Activated CD4-positive, alpha-beta T cell treated with anti-CD3 and anti-CD28 coated beads for 36 hours (primary cell): ENCODE measurements around the gene NCLN. TPM values are rescaled to one million over a fixed set of nuclear protein-coding genes. Genes with fewer than 3 reads are reported as not detected.
"Not testable (repeated sequence)": the region's sequence is repeated elsewhere in the genome, so short reads cannot be mapped to it uniquely, and the experiment has no call there.

Experiments used
- ATAC-seq: fragments of 200-7000 bp; cut with Tn5 transposase; one replicate; pipeline ENCODE4 v1.10.0; 2021; ENCODE audit warnings: mild to moderate bottlenecking, moderate library complexity
- CTCF ChIA-PET: fragments of 350-600 bp; sonication (Branson Sonifier 250); formaldehyde crosslinking; loops from one replicate; lab custom pipeline; 2021; ENCODE audit warnings: antibody characterized with exemption; lab: Charles Lee
- POLR2A ChIA-PET: fragments of 350-600 bp; sonication (Branson Sonifier 250); formaldehyde crosslinking; loops from one replicate; lab custom pipeline; 2021; ENCODE audit warnings: antibody characterized with exemption, inconsistent platforms; lab: Charles Lee
- DNase-seq: peaks from one replicate; pipeline ENCODE4 v3.0.0-alpha.2; 2020
- H3K27ac Mint-ChIP-seq: one replicate; pipeline ENCODE4 v1.8.0; 2021; ENCODE audit warnings: mixed read lengths
- H3K27me3 Mint-ChIP-seq: one replicate; pipeline ENCODE4 v1.8.0; 2021; ENCODE audit warnings: mixed read lengths
- H3K36me3 Mint-ChIP-seq: one replicate; pipeline ENCODE4 v1.8.0; 2021; ENCODE audit warnings: low read depth, mixed read lengths
- H3K4me1 Mint-ChIP-seq: one replicate; pipeline ENCODE4 v1.8.0; 2021; ENCODE audit warnings: mixed read lengths
- H3K4me3 Mint-ChIP-seq: one replicate; pipeline ENCODE4 v1.8.0; 2021; ENCODE audit warnings: mild to moderate bottlenecking, moderate library complexity, mixed read lengths
- H3K9me3 Mint-ChIP-seq: one replicate; pipeline ENCODE4 v1.8.0; 2021; ENCODE audit warnings: low read depth, mixed read lengths
- intact Hi-C, 2 experiments: fragments of 100-400 bp; cut with DNase I in 1 of 2; cut with micrococcal nuclease in 1 of 2; formaldehyde crosslinking; loops; one replicate each; pipeline versions ENCODE4 v1.14.2 to v1.15.1; 2022 to 2024; cut with DNase I, micrococcal nuclease
- total RNA-seq, 2 experiments: library from RNA; stranded (reverse); gene quantifications; one replicate each; pipeline ENCODE4 v1.2.3, GENCODE V29; 2021

Gene NCLN
- total RNA-seq, 2 experiments from 2014 or later: 55.6 to 58.2 TPM

GRCh38 chr19:3216874-3217273 lies 31.1 kb downstream of the NCLN start:
- Mint-ChIP-seq H3K36me3 (peaks cover 5% of the 10 kb centered on the region), H3K9me3 (no peaks in the 10 kb centered on the region), H3K27me3 (no peaks in the 10 kb centered on the region), H3K4me3 (no peak overlapping the region), H3K27ac (no peak overlapping the region), H3K4me1 (no peaks in the 10 kb centered on the region)
- DNase-seq: no peak
- ChIA-PET CTCF (no interaction called here), POLR2A (no interaction called here)
- intact Hi-C loops: no loop called here
- ATAC-seq: no peak

DNA sequence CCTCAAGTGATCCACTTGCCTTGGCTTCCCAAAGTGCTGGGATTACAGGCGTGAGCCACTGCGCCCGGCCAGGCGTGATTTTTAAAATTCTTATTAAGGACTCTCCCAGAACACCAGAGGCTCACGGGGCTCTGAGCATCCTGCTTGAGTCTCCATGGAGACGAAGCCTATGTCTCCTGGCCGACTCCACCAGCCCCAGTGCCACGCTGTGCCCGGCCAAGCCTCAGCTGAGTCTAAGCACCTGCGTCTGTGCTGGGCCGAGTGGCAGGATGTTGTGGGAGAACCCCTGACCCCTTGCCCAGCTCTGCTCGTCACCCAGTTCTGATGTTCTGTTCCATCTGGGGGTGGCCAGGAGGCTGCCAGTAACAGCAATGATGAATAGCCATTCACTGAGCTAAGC lies 34.8 kb downstream of the NCLN start:
- Mint-ChIP-seq H3K9me3 (no peaks in the 10 kb centered on the region), H3K4me3 (no peak overlapping the region), H3K4me1 (no peaks in the 10 kb centered on the region), H3K27me3 (peaks cover 3% of the 10 kb centered on the region), H3K36me3 (peaks cover 5% of the 10 kb centered on the region), H3K27ac (no peak overlapping the region)
- ChIA-PET POLR2A (no interaction called here), CTCF (interaction anchor here (1.1 kb wide), 1 partner anchor 112 kb away, joined by 3 read pairs; no protein-coding TSS in a partner anchor)
- no peak for DNase-seq
- ATAC-seq: no peak
- intact Hi-C loops: loop anchor here in 1 of 2 experiments (5.0 kb wide), 1 partner anchor 87 kb away; no protein-coding TSS in a partner anchor

GRCh38 chr19:3221576-3221975 lies 35.8 kb downstream of the NCLN start:
- CTCF ChIA-PET: interaction anchor here (1.1 to 1.2 kb wide), 2 partner anchors 29 to 113 kb away, joined by 3 to 5 read pairs; no protein-coding TSS in a partner anchor
- intact Hi-C loops: loop anchor here in 1 of 2 experiments (5.0 kb wide), 1 partner anchor 86 kb away; no protein-coding TSS in a partner anchor
- not testable (repeated sequence) for H3K27me3 Mint-ChIP-seq

DNA sequence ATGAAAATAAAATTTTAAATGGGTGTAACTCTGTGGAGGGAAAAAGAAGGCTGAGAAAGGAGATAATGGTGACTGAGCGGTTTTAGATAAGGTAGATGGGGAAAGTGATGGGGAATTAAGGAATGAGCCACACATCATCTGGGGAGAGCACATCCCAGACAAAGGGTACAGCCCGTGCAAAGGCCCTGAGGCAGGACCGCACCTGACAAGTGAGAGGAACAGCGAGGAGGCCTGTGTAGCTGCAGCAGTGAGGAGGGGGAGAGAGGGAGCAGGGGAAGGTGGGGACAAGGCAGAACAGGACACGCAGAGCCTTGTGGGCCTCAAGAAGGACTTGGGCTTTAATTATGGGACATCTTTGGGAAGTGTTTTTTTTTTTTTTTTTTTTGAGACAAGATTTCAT lies 37.0 kb downstream of the NCLN start:
- no peak overlapping the region for H3K27ac Mint-ChIP-seq
- no peak for DNase-seq
- CTCF ChIA-PET: interaction anchor here (1.0 kb wide), 1 partner anchor 155 kb away, joined by 3 read pairs; no protein-coding TSS in a partner anchor
- no peak for ATAC-seq
- no peaks in the 10 kb centered on the region for H3K36me3 Mint-ChIP-seq
- no peaks in the 10 kb centered on the region for H3K9me3 Mint-ChIP-seq
- H3K27me3 Mint-ChIP-seq: peaks cover 15% of the 10 kb centered on the region
- H3K4me3 Mint-ChIP-seq: no peak overlapping the region
- H3K4me1 Mint-ChIP-seq: no peaks in the 10 kb centered on the region
- intact Hi-C loops: loop anchor here in 1 of 2 experiments (5.0 kb wide), 1 partner anchor 85 kb away; no protein-coding TSS in a partner anchor
- POLR2A ChIA-PET: no interaction called here

More at GRCh38 chr19:3221576-3221975, 35.8 kb downstream of the NCLN start:
- POLR2A ChIA-PET, H3K36me3 Mint-ChIP-seq, ATAC-seq, H3K9me3 Mint-ChIP-seq, H3K27ac Mint-ChIP-seq, DNase-seq, H3K4me1 Mint-ChIP-seq, H3K4me3 Mint-ChIP-seq: not testable (repeated sequence)

GRCh38 chr19:3224346-3225168 lies 38.8 kb downstream of the NCLN start, which contains the start of gene CELF5:
CELF5 (plus strand) TSS chr19:3224661; CDS start chr19:3224740, 79 bp downstream.
- ChIA-PET POLR2A (no interaction called here), CTCF (interaction anchor here (0.6 to 1.2 kb wide), 3 partner anchors 55 to 121 kb away, joined by 3 read pairs; no protein-coding TSS in a partner anchor)
- H3K27me3 Mint-ChIP-seq: peaks cover 24% of the 10 kb centered on the region
- no peak within 1 kb of the TSS for H3K27ac Mint-ChIP-seq
- ATAC-seq (peak; percentile 77), DNase-seq (peak; percentile 77)
- no peaks in the 10 kb centered on the region for H3K9me3 Mint-ChIP-seq
- no peak within 1 kb of the TSS for H3K4me3 Mint-ChIP-seq
- H3K4me1 Mint-ChIP-seq: no peaks in the 10 kb centered on the region
- intact Hi-C loops: loop anchor here in 1 of 2 experiments (1.0 to 5.0 kb wide), 3 partner anchors 26 to 83 kb away; no protein-coding TSS in a partner anchor
- no peaks in the 10 kb centered on the region for H3K36me3 Mint-ChIP-seq

DNA sequence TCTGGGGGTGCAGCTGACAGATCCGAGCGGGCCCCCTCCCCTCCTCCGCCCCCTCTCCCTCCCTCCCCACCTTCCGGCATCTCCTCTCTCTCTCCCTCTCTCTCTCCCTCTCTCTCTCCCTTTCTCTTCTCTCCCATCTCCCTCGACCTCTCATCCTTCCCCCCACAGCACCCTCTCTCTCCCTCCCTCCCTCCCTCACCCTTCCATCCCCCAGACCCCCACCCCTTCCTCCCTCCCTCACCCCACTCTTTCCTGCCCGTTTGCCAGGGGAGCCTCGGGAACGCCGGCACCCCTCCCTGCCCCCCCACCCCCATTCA lies 39.4 kb downstream of the NCLN start:
- ChIA-PET POLR2A (no interaction called here), CTCF (interaction anchor here (0.6 kb wide), 2 partner anchors 55 to 78 kb away, joined by 3 read pairs; no protein-coding TSS in a partner anchor)
- no peak overlapping the region for H3K27ac Mint-ChIP-seq
- peaks cover 26% of the 10 kb centered on the region for H3K27me3 Mint-ChIP-seq
- ATAC-seq (no peak), DNase-seq (no peak)
- no peaks in the 10 kb centered on the region for H3K36me3 Mint-ChIP-seq
- H3K9me3 Mint-ChIP-seq: no peaks in the 10 kb centered on the region
- no peak overlapping the region for H3K4me3 Mint-ChIP-seq
- intact Hi-C loops: loop anchor here in 1 of 2 experiments (2.0 kb wide), 1 partner anchor 50 kb away; no protein-coding TSS in a partner anchor
- no peaks in the 10 kb centered on the region for H3K4me1 Mint-ChIP-seq

DNA sequence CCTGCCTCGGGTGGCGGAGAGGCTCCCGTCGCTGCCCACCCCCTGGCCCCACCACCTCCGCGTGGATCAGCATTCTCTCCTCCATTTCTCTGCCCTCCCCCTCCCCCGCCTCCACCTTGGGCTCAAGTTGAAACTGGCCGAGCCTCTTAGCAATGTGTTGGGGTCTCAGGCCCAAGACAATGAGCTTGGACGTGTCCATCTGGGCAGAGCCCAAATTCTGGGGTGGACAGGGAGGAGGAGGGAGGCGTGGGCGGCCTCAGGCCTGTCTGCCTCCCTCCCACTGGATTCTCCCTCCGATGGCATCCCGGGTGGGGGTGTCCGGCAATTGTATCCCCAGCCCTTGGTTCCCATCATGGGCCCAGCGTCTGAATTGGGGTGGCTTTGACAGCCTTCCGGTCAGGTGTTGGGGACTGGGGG lies 40.0 kb downstream of the NCLN start:
- ChIA-PET CTCF (no interaction called here), POLR2A (no interaction called here)
- no peak overlapping the region for H3K4me3 Mint-ChIP-seq
- H3K4me1 Mint-ChIP-seq: no peaks in the 10 kb centered on the region
- no peaks in the 10 kb centered on the region for H3K9me3 Mint-ChIP-seq
- peaks cover 26% of the 10 kb centered on the region for H3K27me3 Mint-ChIP-seq
- no peaks in the 10 kb centered on the region for H3K36me3 Mint-ChIP-seq
- ATAC-seq (no peak), DNase-seq (no peak)
- intact Hi-C loops: loop anchor here in 1 of 2 experiments (2.0 kb wide), 1 partner anchor 49 kb away; no protein-coding TSS in a partner anchor
- H3K27ac Mint-ChIP-seq: no peak overlapping the region

DNA sequence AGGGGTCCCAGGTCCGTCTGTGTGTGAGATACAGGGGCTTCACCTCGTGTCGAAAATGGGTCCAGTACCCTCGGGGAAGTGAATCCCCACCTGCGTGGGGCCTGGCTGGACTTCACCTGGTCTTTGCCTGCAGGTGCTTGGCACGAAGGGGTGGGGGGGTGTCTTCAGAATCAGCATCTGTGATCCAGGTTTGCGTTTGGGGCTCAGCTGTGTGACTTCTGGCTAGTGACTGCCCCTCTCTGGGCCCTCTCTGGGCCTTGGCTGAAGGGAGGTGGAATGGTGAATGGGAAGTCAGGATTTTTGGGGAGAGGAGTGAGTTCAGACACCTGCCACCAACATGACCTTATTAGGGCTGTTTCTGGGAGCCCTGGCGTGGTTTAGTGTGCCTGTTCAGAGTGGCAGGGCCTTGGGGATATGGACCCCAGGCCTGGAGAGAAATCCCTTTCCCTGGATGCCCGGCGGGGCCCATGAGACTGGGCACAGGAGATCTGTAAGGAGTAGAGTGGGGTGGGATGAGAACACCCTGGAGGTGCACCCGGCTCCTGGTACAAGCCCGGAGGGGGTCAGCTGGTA lies 41.4 kb downstream of the NCLN start:
- H3K27me3 Mint-ChIP-seq: peaks cover 29% of the 10 kb centered on the region
- intact Hi-C loops: no loop called here
- H3K4me3 Mint-ChIP-seq: no peak overlapping the region
- POLR2A ChIA-PET: no interaction called here
- H3K9me3 Mint-ChIP-seq: no peaks in the 10 kb centered on the region
- CTCF ChIA-PET: interaction anchor here (0.7 kb wide), 1 partner anchor 1041 kb away, joined by 3 read pairs; no protein-coding TSS in a partner anchor
- no peak for DNase-seq
- no peaks in the 10 kb centered on the region for H3K4me1 Mint-ChIP-seq
- ATAC-seq: no peak
- no peaks in the 10 kb centered on the region for H3K36me3 Mint-ChIP-seq
- H3K27ac Mint-ChIP-seq: no peak overlapping the region

- Mint-ChIP-seq H3K9me3 (no peaks in the 10 kb centered on the region), H3K4me1 (no peaks in the 10 kb centered on the region), H3K27ac (no peak overlapping the region), H3K27me3 (peaks cover 30% of the 10 kb centered on the region), H3K4me3 (no peak overlapping the region), H3K36me3 (no peaks in the 10 kb centered on the region)
- ChIA-PET POLR2A (no interaction called here), CTCF (interaction anchor here (0.5 to 0.7 kb wide), 2 partner anchors 23 to 261 kb away, joined by 3 read pairs; no protein-coding TSS in a partner anchor)
- no peak for DNase-seq
- intact Hi-C loops: no loop called here
- ATAC-seq: no peak
These were observed 43.6 kb downstream of the NCLN start for GRCh38 chr19:3229346-3229743.

DNA sequence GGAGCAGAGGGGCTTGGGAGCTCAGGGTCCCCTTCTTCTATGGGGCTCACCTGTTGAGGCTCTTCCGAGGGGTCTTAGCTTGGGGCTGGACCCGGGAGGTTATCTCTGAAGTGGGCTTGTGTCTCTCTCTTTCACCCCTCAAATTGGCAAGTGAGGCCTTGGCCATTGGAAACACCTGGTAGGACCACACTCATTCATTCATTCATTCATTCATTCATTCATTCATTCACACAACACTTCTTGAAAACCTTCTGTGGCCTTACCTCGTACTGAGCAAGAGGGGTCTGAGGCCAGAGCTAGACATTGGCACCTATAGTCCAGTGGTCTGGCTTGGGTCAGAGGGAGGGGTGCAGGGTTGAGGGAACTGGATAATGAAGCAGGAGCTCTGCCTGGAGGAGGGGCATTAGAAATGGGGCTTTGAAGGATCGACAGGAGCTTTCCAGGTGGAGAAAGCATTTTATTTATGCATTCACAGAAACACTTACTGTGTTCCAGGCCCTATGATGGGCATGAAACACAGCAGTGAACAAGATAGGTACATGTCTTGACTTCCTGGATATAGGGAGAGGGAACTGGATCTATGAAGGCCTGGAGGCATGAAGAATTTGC lies 44.3 kb downstream of the NCLN start:
- H3K9me3 Mint-ChIP-seq: no peaks in the 10 kb centered on the region
- no peaks in the 10 kb centered on the region for H3K4me1 Mint-ChIP-seq
- no peaks in the 10 kb centered on the region for H3K36me3 Mint-ChIP-seq
- intact Hi-C loops: no loop called here
- no peak for ATAC-seq
- DNase-seq: no peak
- POLR2A ChIA-PET: no interaction called here
- H3K4me3 Mint-ChIP-seq: no peak overlapping the region
- H3K27me3 Mint-ChIP-seq: peaks cover 35% of the 10 kb centered on the region
- H3K27ac Mint-ChIP-seq: no peak overlapping the region
- CTCF ChIA-PET: no interaction called here

DNA sequence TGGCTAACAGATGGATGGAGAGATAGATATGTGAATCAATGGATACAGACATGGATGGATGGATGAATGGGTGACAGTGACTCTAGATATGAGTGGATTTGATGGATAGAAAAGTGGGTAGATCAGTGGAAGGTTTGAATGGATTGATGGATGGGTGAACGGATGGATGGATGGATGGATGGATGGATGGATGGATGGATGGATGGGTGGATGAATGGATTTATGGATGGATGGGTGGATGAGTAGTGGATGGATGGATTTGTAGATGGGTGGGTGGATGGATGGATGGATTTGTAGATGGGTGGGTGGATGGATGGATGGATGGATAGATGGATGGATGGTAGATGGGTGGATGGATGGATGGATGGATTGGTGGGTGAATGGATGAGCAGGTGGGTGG lies 45.6 kb downstream of the NCLN start:
- no peak overlapping the region for H3K4me3 Mint-ChIP-seq

More for the DNA sequence above, 45.6 kb downstream of the NCLN start:
- no peak overlapping the region for H3K27ac Mint-ChIP-seq
- ChIA-PET POLR2A (no interaction called here), CTCF (interaction anchor here (0.6 to 0.7 kb wide), 2 partner anchors 66 to 225 kb away, joined by 3 read pairs; no protein-coding TSS in a partner anchor)
- DNase-seq (no peak), ATAC-seq (no peak)
- no peaks in the 10 kb centered on the region for H3K36me3 Mint-ChIP-seq
- intact Hi-C loops: no loop called here
- H3K27me3 Mint-ChIP-seq: peaks cover 33% of the 10 kb centered on the region
- H3K9me3 Mint-ChIP-seq: no peaks in the 10 kb centered on the region
- no peaks in the 10 kb centered on the region for H3K4me1 Mint-ChIP-seq
